BE2C (cell line): ENCODE data around the gene TULP4.

Source experiments
- DNase-seq: peaks from one replicate; pipeline ENCODE4 v3.0.0-alpha.2; 2020
- H3K27me3 ChIP-seq: fragments of 250-450 bp; sonication (Bioruptor Pico); 2 replicates; pipeline ENCODE4 v1.5.1; 2020; ENCODE audit warnings: mild to moderate bottlenecking
- H3K36me3 ChIP-seq: fragments of 250-450 bp; sonication (Bioruptor Pico); 2 replicates; pipeline ENCODE4 v1.5.1; 2020; ENCODE audit warnings: mild to moderate bottlenecking
- H3K4me1 ChIP-seq: fragments of 250-450 bp; sonication (Bioruptor Pico); 2 replicates; pipeline ENCODE4 v1.5.1; 2020
- H3K4me3 ChIP-seq: 2 replicates; pipeline ENCODE4 v1.5.1; 2011; ENCODE audit warnings: low read depth, low read length
- H3K9me3 ChIP-seq: fragments of 250-450 bp; sonication (Bioruptor Pico); 2 replicates; pipeline ENCODE4 v1.5.1; 2020
- TF ChIP-seq, protein P1 (sequence below): IDR thresholded peaks from 2 replicates; pipeline ENCODE4 v1.5.1; 2012; ENCODE audit warnings: mild to moderate bottlenecking, low read depth, low read length

The TULP4 gene

DNA sequence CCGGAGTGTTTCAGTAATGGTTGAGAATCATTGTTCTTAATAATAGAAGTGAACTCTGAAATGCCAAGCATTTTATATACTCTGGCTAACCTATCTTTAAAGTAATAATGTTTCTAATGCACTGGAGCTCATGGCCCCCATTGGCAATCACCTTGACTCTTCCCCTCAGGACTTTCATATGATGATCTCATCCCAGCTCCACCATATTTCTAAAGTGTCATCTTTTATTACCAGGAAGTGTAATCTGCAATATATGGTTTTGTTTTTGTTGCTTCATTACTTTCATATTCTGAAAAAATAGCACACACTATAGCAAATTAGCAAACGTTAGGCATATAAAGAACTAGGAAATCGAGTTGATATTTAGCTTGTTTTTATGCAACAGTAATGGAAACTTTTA lies 60.3 kb downstream of the TULP4 start:
- no peak overlapping the region for H3K4me3 ChIP-seq
- no peaks in the 10 kb centered on the region for H3K36me3 ChIP-seq
- no peaks in the 10 kb centered on the region for H3K9me3 ChIP-seq
- TF ChIP-seq, protein P1, sequence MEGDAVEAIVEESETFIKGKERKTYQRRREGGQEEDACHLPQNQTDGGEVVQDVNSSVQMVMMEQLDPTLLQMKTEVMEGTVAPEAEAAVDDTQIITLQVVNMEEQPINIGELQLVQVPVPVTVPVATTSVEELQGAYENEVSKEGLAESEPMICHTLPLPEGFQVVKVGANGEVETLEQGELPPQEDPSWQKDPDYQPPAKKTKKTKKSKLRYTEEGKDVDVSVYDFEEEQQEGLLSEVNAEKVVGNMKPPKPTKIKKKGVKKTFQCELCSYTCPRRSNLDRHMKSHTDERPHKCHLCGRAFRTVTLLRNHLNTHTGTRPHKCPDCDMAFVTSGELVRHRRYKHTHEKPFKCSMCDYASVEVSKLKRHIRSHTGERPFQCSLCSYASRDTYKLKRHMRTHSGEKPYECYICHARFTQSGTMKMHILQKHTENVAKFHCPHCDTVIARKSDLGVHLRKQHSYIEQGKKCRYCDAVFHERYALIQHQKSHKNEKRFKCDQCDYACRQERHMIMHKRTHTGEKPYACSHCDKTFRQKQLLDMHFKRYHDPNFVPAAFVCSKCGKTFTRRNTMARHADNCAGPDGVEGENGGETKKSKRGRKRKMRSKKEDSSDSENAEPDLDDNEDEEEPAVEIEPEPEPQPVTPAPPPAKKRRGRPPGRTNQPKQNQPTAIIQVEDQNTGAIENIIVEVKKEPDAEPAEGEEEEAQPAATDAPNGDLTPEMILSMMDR: no peak
- no peak for DNase-seq
- H3K27me3 ChIP-seq: no peaks in the 10 kb centered on the region
- H3K4me1 ChIP-seq: no peaks in the 10 kb centered on the region

DNA sequence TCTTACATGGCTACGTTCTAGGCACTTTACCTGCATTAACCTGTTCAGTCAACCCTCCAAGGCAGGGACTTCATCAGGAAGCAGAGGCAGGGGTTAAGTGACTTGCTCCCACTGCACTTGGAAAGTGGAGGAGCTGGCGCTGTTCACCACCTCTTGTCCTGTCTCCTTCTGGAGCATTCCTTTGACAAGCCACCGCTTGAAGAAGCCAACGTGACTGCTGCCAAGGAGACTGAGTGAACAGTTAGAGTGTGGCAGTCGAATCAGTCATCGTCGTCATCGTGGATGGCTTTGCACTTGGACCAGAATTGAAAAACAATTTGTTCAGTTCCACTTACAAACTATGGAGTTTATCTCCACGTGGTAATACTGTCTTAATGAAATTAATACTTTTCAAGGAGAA lies 60.9 kb downstream of the TULP4 start:
- no peaks in the 10 kb centered on the region for H3K36me3 ChIP-seq
- TF ChIP-seq, protein P1: no peak
- no peak for DNase-seq
- H3K4me3 ChIP-seq: no peak overlapping the region
- H3K4me1 ChIP-seq: no peaks in the 10 kb centered on the region
- no peaks in the 10 kb centered on the region for H3K27me3 ChIP-seq
- H3K9me3 ChIP-seq: no peaks in the 10 kb centered on the region

DNA sequence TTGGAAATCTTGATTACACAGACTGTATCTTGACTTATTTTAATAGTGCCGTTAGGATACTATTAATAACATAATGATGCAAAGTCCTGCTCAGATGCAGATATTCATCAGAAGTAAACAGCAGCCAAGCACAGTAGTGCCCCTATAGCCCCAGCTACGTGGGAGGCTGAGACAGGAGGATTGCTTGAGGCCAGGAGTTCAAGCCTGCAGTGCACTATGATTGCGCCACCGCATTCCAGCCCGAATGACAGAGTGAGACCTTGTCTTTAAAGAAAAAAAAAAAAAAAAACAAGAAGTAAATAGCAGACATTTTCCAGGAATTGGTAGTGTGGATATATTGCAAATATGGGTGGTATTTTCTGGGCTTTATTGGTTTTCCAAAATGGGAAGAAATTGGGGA lies 61.8 kb downstream of the TULP4 start:
- Histone ChIP-seq H3K36me3 (no peaks in the 10 kb centered on the region), H3K4me3 (no peak overlapping the region), H3K27me3 (no peaks in the 10 kb centered on the region), H3K4me1 (no peaks in the 10 kb centered on the region), H3K9me3 (no peaks in the 10 kb centered on the region)
- TF ChIP-seq, protein P1: no peak
- no peak for DNase-seq

DNA sequence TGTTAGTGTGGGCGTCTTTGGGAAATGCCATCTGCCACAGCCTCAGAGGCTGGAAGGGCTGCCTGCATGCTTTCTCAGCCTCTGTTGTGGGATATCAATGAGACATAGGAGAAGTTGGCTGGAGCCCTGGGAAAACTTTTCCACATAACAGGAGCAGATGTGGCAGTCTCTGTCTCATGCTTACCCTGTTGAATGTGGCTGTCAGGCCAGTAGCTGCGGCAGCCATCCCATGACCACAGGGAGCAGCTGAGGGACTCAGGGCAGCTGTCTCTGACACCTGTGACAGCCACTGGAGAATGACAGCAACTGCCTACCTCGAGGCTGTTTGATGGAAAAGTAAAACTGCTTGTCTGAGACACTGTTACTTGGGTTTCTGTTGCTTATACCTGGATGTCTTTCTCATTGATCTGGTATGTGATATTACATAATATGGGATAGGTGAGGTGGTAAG lies 64.4 kb downstream of the TULP4 start:
- Histone ChIP-seq H3K9me3 (no peaks in the 10 kb centered on the region), H3K27me3 (no peaks in the 10 kb centered on the region), H3K36me3 (no peaks in the 10 kb centered on the region), H3K4me1 (no peaks in the 10 kb centered on the region), H3K4me3 (no peak overlapping the region)
- TF ChIP-seq, protein P1: no peak
- DNase-seq: no peak

DNA sequence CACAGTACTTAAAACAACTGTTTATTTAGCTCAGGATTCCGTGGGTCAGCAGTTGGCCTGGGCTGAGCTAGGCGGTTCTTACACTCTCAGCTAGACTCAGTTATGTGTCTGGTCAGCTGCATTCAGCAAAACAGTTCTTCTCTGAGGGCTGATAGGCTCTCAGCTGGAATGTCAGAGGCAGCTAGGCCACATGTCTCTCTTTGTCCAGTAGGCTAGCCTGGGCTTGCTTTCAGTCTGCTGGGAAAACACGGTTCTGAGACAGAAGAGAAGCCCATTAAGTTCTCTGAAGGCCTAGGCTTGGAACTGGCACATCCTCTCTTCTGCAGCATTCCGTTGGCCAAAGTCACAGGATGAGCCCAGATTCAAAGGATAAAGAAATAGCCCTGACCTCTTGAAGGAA lies 65.6 kb downstream of the TULP4 start:
- no peaks in the 10 kb centered on the region for H3K9me3 ChIP-seq
- TF ChIP-seq, protein P1: no peak
- H3K4me1 ChIP-seq: no peaks in the 10 kb centered on the region
- H3K27me3 ChIP-seq: no peaks in the 10 kb centered on the region
- no peak for DNase-seq
- H3K4me3 ChIP-seq: no peak overlapping the region
- no peaks in the 10 kb centered on the region for H3K36me3 ChIP-seq

DNA sequence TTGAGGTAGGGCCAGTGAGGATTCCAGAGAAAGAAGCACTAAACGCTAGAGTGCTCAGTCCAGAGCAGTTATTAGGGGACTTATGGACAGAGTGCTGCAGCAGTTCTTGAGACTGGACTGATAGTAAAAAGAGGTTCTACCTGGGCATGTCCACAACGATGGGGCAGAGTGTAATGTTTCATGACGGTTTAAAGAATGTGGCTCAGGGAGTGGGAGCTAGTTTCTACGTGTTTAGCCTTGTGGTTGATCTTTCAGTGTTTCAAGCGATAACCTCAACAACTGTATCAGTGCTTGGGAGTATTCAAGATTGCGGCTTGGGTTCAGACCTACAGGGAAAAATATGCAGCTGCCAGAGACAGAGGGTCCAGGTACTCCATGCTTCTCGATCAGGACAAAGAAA lies 67.1 kb downstream of the TULP4 start:
- DNase-seq: no peak
- Histone ChIP-seq H3K4me1 (peaks cover under 1% of the 10 kb centered on the region), H3K36me3 (no peaks in the 10 kb centered on the region), H3K9me3 (no peaks in the 10 kb centered on the region), H3K27me3 (no peaks in the 10 kb centered on the region), H3K4me3 (no peak overlapping the region)
- TF ChIP-seq, protein P1: no peak
